Measurements from ENCODE around the gene SMIM35.

DNA sequence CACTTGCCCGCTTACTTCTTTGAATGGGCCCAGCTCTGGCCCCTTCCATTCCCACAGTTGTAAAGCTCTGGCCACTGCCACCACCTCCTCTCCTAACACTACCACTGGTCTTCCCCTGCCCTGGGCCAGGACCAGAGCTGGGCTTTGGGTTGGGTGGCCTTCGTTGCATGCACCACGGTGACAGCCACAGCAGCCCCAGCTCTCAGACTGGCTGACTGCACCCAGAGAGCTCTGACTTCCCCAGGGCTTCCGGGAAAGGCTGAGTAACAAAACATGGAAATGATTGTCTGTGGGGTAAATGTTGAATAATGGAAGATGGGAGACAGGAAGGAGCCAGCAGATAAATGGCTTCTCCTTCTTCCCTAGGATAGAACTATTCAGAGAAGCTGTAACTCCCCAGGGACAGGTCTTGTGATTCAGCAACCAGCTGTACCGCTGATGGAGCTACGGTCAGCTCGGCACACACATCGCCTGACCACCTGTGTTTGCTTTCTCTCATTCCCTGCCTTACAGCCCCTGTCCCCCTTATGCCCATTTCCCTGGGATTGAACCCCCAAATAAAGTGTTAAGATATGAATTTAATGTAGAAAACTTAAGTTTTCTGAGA, 38.3 kb upstream of the SMIM35 start:
- TF ChIP-seq, protein P1, sequence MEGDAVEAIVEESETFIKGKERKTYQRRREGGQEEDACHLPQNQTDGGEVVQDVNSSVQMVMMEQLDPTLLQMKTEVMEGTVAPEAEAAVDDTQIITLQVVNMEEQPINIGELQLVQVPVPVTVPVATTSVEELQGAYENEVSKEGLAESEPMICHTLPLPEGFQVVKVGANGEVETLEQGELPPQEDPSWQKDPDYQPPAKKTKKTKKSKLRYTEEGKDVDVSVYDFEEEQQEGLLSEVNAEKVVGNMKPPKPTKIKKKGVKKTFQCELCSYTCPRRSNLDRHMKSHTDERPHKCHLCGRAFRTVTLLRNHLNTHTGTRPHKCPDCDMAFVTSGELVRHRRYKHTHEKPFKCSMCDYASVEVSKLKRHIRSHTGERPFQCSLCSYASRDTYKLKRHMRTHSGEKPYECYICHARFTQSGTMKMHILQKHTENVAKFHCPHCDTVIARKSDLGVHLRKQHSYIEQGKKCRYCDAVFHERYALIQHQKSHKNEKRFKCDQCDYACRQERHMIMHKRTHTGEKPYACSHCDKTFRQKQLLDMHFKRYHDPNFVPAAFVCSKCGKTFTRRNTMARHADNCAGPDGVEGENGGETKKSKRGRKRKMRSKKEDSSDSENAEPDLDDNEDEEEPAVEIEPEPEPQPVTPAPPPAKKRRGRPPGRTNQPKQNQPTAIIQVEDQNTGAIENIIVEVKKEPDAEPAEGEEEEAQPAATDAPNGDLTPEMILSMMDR (conservative IDR thresholded peaks at IDR 0.05): no peak
- no peak for TF ChIP-seq EZH2 (IDR thresholded peaks at IDR 0.05; ENCODE audit: low read depth)

All from PC-9 (cell line).